Kidney epithelial cell (primary cell): ENCODE measurements around the gene AASDHPPT. TPM values are rescaled to one million over a fixed set of nuclear protein-coding genes. Genes with fewer than 3 reads are reported as not detected.

Experiments used
- DNase-seq: peaks from one replicate; pipeline ENCODE4 v3.0.0-alpha.2; 2010; ENCODE audit warnings: low read depth
- H3K27me3 ChIP-seq: 2 replicates; pipeline ENCODE4 v1.6.0; 2011; ENCODE audit warnings: low read length; ENCODE audit not compliant: control insufficient read depth, insufficient read depth
- H3K36me3 ChIP-seq: 2 replicates; pipeline ENCODE4 v1.5.1; 2011; ENCODE audit warnings: low read length; ENCODE audit not compliant: control insufficient read depth, insufficient read depth
- H3K4me3 ChIP-seq: 2 replicates; pipeline ENCODE4 v1.5.1; 2011; ENCODE audit warnings: low read depth, mild to moderate bottlenecking, control low read depth, low read length
- CTCF ChIP-seq: IDR thresholded peaks from 2 replicates; pipeline ENCODE4 v1.5.1; 2011; ENCODE audit warnings: mild to moderate bottlenecking, moderate library complexity, low read length, control low read depth, inconsistent platforms; ENCODE audit not compliant: insufficient read depth, poor library complexity, severe bottlenecking
- total RNA-seq: library from RNA; depleted of rRNA; stranded (reverse); fragments of >200 nt; gene quantifications from 2 replicates; pipeline ENCODE4 v1.2.3, GENCODE V29; 2015

Gene AASDHPPT
- total RNA-seq, 1 donor from 2014 or later = 57.7 TPM

DNA sequence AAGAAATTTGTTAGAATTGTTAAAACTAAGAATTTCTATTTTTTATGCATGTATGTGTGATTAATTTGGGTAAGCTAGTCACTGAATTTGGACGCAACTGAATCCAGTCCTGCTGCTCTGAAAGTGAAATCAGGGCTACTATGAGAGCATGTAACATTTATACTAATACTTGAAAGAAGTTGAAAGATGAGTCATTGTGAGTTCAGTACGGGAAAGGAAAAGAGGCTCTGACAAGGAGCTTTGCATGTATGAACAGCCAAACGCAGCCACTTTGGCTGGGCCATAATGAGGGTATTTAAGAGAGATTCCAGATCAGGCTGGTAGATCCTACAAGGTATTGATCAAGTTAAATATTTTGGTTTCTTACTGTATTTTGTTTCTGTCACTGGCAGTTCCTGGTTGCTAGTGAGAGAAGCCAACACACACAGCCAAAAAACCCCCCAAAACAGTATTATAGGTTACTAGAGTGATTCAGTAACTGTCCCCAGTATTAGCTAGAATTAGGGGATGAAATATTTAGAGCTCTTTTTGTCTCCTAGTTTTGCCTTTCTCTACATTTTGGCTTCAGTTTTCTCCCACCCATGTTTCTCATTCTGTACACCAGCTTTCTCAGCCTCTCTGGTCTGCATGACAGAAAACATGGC, 14.1 kb downstream of the AASDHPPT start:
- H3K27me3 ChIP-seq = no peaks in the 10 kb centered on the region
- no peak for DNase-seq
- TF ChIP-seq CTCF = no peak
- no peak overlapping the region for H3K4me3 ChIP-seq
- no peaks in the 10 kb centered on the region for H3K36me3 ChIP-seq

GRCh38 chr11:106092446-106092845, 15.0 kb downstream of the AASDHPPT start:
- no peaks in the 10 kb centered on the region for H3K36me3 ChIP-seq
- H3K27me3 ChIP-seq = no peaks in the 10 kb centered on the region
- no peak overlapping the region for H3K4me3 ChIP-seq
- DNase-seq = no peak
- no peak for TF ChIP-seq CTCF

- H3K27me3 ChIP-seq = no peaks in the 10 kb centered on the region
- DNase-seq = no peak
- H3K4me3 ChIP-seq = no peak overlapping the region
- TF ChIP-seq CTCF = no peak
- H3K36me3 ChIP-seq = no peaks in the 10 kb centered on the region
These were observed 21.6 kb downstream of the AASDHPPT start for GRCh38 chr11:106098893-106099553.

DNA sequence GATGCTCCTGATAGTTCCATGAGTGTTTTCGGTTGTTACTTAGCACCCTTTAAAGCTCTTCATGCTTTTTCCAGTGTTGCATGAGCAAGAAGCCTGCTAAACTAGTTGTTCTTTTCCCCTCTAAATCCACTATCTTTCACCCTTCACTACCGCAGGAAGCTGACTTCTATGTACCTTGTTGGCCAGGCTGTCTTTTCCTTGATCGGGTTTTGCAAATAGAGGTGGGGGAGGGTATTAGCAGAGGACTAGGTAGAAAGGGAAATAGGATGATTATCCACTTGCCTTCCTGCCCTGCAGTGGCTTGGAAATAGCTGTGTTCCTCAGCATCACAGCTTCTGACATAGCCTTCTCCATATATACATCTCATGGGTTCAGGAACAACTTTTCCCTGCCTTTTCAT, 23.9 kb downstream of the AASDHPPT start:
- TF ChIP-seq CTCF = no peak
- no peaks in the 10 kb centered on the region for H3K36me3 ChIP-seq
- no peak for DNase-seq
- no peaks in the 10 kb centered on the region for H3K27me3 ChIP-seq
- no peak overlapping the region for H3K4me3 ChIP-seq

DNA sequence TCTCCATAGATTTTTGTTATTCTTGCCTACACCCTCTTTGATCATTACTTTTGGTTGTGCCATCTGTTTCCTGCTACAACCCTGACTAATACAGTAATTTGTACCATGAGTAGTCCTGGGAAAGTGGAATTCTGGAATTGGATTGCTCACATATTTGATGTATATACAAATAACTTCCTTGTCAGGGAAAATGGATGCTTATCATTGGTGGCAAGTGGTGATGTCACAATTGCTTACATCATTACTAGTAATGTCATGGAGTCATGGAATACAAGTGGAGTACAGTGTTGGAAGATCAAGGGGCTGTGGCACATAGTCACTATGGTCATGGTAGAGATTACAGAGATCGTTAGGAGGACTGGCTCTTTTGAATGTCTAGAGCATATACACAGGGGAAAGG, 24.4 kb downstream of the AASDHPPT start:
- no peaks in the 10 kb centered on the region for H3K27me3 ChIP-seq
- TF ChIP-seq CTCF = no peak
- no peak overlapping the region for H3K4me3 ChIP-seq
- H3K36me3 ChIP-seq = no peaks in the 10 kb centered on the region
- no peak for DNase-seq

- no peak for TF ChIP-seq CTCF
These were observed 28.5 kb downstream of the AASDHPPT start for GRCh38 chr11:106105986-106106385.

More at GRCh38 chr11:106105986-106106385, 28.5 kb downstream of the AASDHPPT start:
- no peak for DNase-seq
- Histone ChIP-seq H3K27me3 (no peaks in the 10 kb centered on the region), H3K4me3 (no peak overlapping the region), H3K36me3 (no peaks in the 10 kb centered on the region)
